NCI-H1436 (cell line): ENCODE measurements around the gene ETFDH.
"Not testable (repeated sequence)": the region's sequence is repeated elsewhere in the genome, so short reads cannot be mapped to it uniquely, and the experiment has no call there.

Source experiments
- DNase-seq: peaks from one replicate; lab custom pipeline; 2025; lab: John Stamatoyannopoulos, UW

Gene ETFDH

GRCh38 chr4:158671915-158672806 is at the start of gene ETFDH:
ETFDH (plus strand) TSS chr4:158672296; CDS start chr4:158672457, 161 bp downstream.
- peak; percentile 98 for DNase-seq

- DNase-seq = peak; percentile 36
These were observed 47.1 kb upstream of the ETFDH start for GRCh38 chr4:158624889-158625478.

GRCh38 chr4:158625544-158625943 is 46.6 kb upstream of the ETFDH start:
- DNase-seq = no peak

- DNase-seq = no peak
These were observed 41.2 kb upstream of the ETFDH start for GRCh38 chr4:158630893-158631292.

- DNase-seq = no peak
These were observed 35.5 kb upstream of the ETFDH start for GRCh38 chr4:158636619-158637018.

- no peak for DNase-seq
These were observed 27.7 kb upstream of the ETFDH start for GRCh38 chr4:158644356-158644755.

- DNase-seq = no peak
These were observed 27.3 kb upstream of the ETFDH start for GRCh38 chr4:158644760-158645159.

GRCh38 chr4:158649111-158649680 is 22.9 kb upstream of the ETFDH start:
- no peak for DNase-seq

GRCh38 chr4:158652920-158653319 is 19.2 kb upstream of the ETFDH start:
- no peak for DNase-seq

- no peak for DNase-seq
These were observed 15.7 kb upstream of the ETFDH start for GRCh38 chr4:158656439-158656838.

GRCh38 chr4:158657291-158657690 is 14.8 kb upstream of the ETFDH start:
- DNase-seq = no peak

GRCh38 chr4:158663255-158663654 is 8.8 kb upstream of the ETFDH start:
- DNase-seq = not testable (repeated sequence)

GRCh38 chr4:158663707-158664625 is 8.1 kb upstream of the ETFDH start:
- DNase-seq = not testable (repeated sequence)

- DNase-seq = no peak
These were observed 7.3 kb upstream of the ETFDH start for GRCh38 chr4:158664806-158665205.

- no peak for DNase-seq
These were observed 5.2 kb upstream of the ETFDH start for GRCh38 chr4:158666892-158667291.

- no peak for DNase-seq
These were observed 4.4 kb upstream of the ETFDH start for GRCh38 chr4:158667651-158668198.

GRCh38 chr4:158669310-158669709 is 2.8 kb upstream of the ETFDH start:
- no peak for DNase-seq

GRCh38 chr4:158670975-158671664 is 976 bp upstream of the ETFDH start:
- DNase-seq = peak; percentile 48

GRCh38 chr4:158671665-158671914 is 506 bp upstream of the ETFDH start, which contains the start of gene C4orf46:
C4orf46 (minus strand) TSS chr4:158671887; CDS start chr4:158671801, 86 bp downstream.
- no peak for DNase-seq

- no peak for DNase-seq
These were observed 1.5 kb downstream of the ETFDH start for GRCh38 chr4:158673633-158674032.

GRCh38 chr4:158676076-158676475 is 4.0 kb downstream of the ETFDH start:
- no peak for DNase-seq
